GM19467 (cell line): ENCODE data around the gene PRMT5.
"Not testable (repeated sequence)": the region's sequence is repeated elsewhere in the genome, so short reads cannot be mapped to it uniquely, and the experiment has no call there.

ENCODE experiments used
- ATAC-seq: cut with Tn5 transposase; IDR thresholded peaks from one replicate; pipeline ENCODE4 v1.9.1; 2021; ENCODE audit warnings: mild to moderate bottlenecking, moderate library complexity; ENCODE audit not compliant: unreplicated experiment

PRMT5 gene

GRCh38 chr14:22935156-22935555 is 6.0 kb upstream of the PRMT5 start:
- ATAC-seq, result no peak

- ATAC-seq, result no peak
These were observed 3.0 kb upstream of the PRMT5 start for GRCh38 chr14:22932146-22932545.

GRCh38 chr14:22929961-22930364 is 787 bp upstream of the PRMT5 start:
- ATAC-seq, result no peak

- no peak for ATAC-seq
These were observed 706 bp downstream of the PRMT5 start for GRCh38 chr14:22928237-22929103.

- no peak for ATAC-seq
These were observed 2.9 kb downstream of the PRMT5 start for GRCh38 chr14:22926316-22926715.

- ATAC-seq, result no peak
These were observed 3.7 kb downstream of the PRMT5 start for GRCh38 chr14:22925513-22925912.

- no peak for ATAC-seq
These were observed 5.4 kb downstream of the PRMT5 start for GRCh38 chr14:22923746-22924145.

- no peak for ATAC-seq
These were observed 6.9 kb downstream of the PRMT5 start for GRCh38 chr14:22922294-22922693.

- ATAC-seq, result no peak
These were observed 8.5 kb downstream of the PRMT5 start for GRCh38 chr14:22920697-22921096.

- no peak for ATAC-seq
These were observed 9.6 kb downstream of the PRMT5 start for GRCh38 chr14:22919601-22919921.

- peak; percentile 92 for ATAC-seq
These were observed 10.2 kb downstream of the PRMT5 start, which contains the start of gene RBM23 for GRCh38 chr14:22918804-22919600. TSS of gene RBM23 (minus strand) at chr14:22919149.

- no peak for ATAC-seq
These were observed 13.2 kb downstream of the PRMT5 start for GRCh38 chr14:22915886-22916521.

- not testable (repeated sequence) for ATAC-seq
These were observed 14.3 kb downstream of the PRMT5 start for GRCh38 chr14:22914836-22915235.

- no peak for ATAC-seq
These were observed 18.3 kb downstream of the PRMT5 start for GRCh38 chr14:22910916-22911315.

GRCh38 chr14:22908601-22909000 is 20.6 kb downstream of the PRMT5 start:
- no peak for ATAC-seq

GRCh38 chr14:22907429-22907828 is 21.7 kb downstream of the PRMT5 start:
- ATAC-seq, result no peak

GRCh38 chr14:22906073-22906472 is 23.1 kb downstream of the PRMT5 start:
- no peak for ATAC-seq

GRCh38 chr14:22905627-22906026 is 23.5 kb downstream of the PRMT5 start:
- ATAC-seq, result no peak

- ATAC-seq, result no peak
These were observed 25.5 kb downstream of the PRMT5 start for GRCh38 chr14:22903742-22904087.

GRCh38 chr14:22901799-22902198 is 27.4 kb downstream of the PRMT5 start:
- ATAC-seq, result no peak

- ATAC-seq, result no peak
These were observed 28.9 kb downstream of the PRMT5 start for GRCh38 chr14:22900081-22900799.
